HepG2 (cell line): ENCODE measurements around the gene UNC5C. TPM values are rescaled to one million over a fixed set of nuclear protein-coding genes. Genes with fewer than 3 reads are reported as not detected.

Experiments
- ATAC-seq: fragments of 200-7000 bp; cut with Tn5 transposase; 3 replicates; pipeline ENCODE4 v1.9.1; 2020; ENCODE audit warnings: mild to moderate bottlenecking, moderate library complexity
- BruUV-seq: library from RNA; stranded (reverse); fragments of 400-500 nt; replicated peaks from 2 replicates; lab custom pipeline; 2021; lab: Mats Ljungman, UMichigan
- CTCF ChIA-PET: fragments of 300-600 bp; formaldehyde crosslinking; extraction: SDS; loops from one replicate; lab custom pipeline; 2021; ENCODE audit warnings: low total read pairs, inconsistent platforms, low intra/inter-chr PET ratio; lab: Yijun Ruan, JAX
- POLR2A ChIA-PET: fragments of 350-600 bp; sonication (Branson Sonifier 250); formaldehyde crosslinking; loops from one replicate; lab custom pipeline; 2020; ENCODE audit warnings: antibody characterized with exemption, inconsistent platforms; lab: Yijun Ruan, JAX
- DNase-seq: peaks from one replicate; pipeline ENCODE4 v3.0.0-alpha.2; 2015; ENCODE audit warnings: low spot score
- FAIRE-seq: peaks from 3 replicates; lab custom pipeline; 2011; peaks lifted over from hg19 to GRCh38; lab: Jason Lieb, UNC
- H2AFZ ChIP-seq: one replicate; pipeline ENCODE4 v1.6.1; 2011; ENCODE audit warnings: low read length, inconsistent platforms
- H3K27ac ChIP-seq: fragments of 300-600 bp; 3 replicates; pipeline ENCODE4 v1.8.0; 2011; ENCODE audit warnings: mixed run types, mild to moderate bottlenecking, mixed read lengths, low read length, inconsistent platforms; ENCODE audit not compliant: insufficient read depth; ENCODE audit errors: extremely low read length
- H3K27me3 ChIP-seq, 2 experiments: fragments of 200-600 bp in 1 of 2; 2 replicates in 1 of 2; 3 replicates in 1 of 2; pipeline versions ENCODE4 v1.6.0 to v1.8.0; 2011; ENCODE audit warnings: low read length in 2 of 2, mild to moderate bottlenecking in 2 of 2, moderate library complexity in 2 of 2, inconsistent platforms in 1 of 2; ENCODE audit not compliant: insufficient read depth in 2 of 2, control insufficient read depth in 1 of 2
- H3K36me3 ChIP-seq, 2 experiments: fragments of 200-600 bp in 1 of 2; replicated peaks in 1 of 2; 2 replicates in 1 of 2; 3 replicates in 1 of 2; pipeline versions ENCODE4 v1.5.1 to v1.8.0; 2011; ENCODE audit warnings: low read length in 2 of 2, inconsistent platforms in 1 of 2; ENCODE audit not compliant: insufficient read depth in 2 of 2, control insufficient read depth in 1 of 2
- H3K4me1 ChIP-seq: 2 replicates; pipeline ENCODE4 v1.5.1; 2012; ENCODE audit warnings: low read length, inconsistent platforms; ENCODE audit not compliant: insufficient read depth
- H3K4me2 ChIP-seq: 2 replicates; pipeline ENCODE4 v1.6.0; 2011; ENCODE audit warnings: low read depth, low read length, inconsistent platforms
- H3K4me3 ChIP-seq, 3 experiments: fragments of 200-600 bp in 1 of 3; sonication (generic), shearing (Covaris generic) in 1 of 3; replicated peaks in 1 of 3; 2 replicates each; pipeline ENCODE4 v1.5.1; 2011 to 2016; ENCODE audit warnings: low read length in 3 of 3, inconsistent platforms in 2 of 3, low read depth in 2 of 3, mild to moderate bottlenecking in 2 of 3, control low read depth in 1 of 3, mixed read lengths in 1 of 3; ENCODE audit not compliant: insufficient read depth in 1 of 3
- H3K79me2 ChIP-seq: one replicate; pipeline ENCODE4 v1.6.1; 2011; ENCODE audit warnings: low read length, inconsistent platforms; ENCODE audit not compliant: insufficient read depth
- H3K9ac ChIP-seq: 2 replicates; pipeline ENCODE4 v1.6.0; 2011; ENCODE audit warnings: mild to moderate bottlenecking, low read depth, low read length, inconsistent platforms; ENCODE audit not compliant: insufficient read depth
- H3K9me3 ChIP-seq: 2 replicates; pipeline ENCODE4 v1.5.1; 2012; ENCODE audit warnings: mild to moderate bottlenecking, low read length
- H4K20me1 ChIP-seq: 2 replicates; pipeline ENCODE4 v1.6.0; 2011; ENCODE audit warnings: inconsistent platforms, mild to moderate bottlenecking, low read length, moderate library complexity; ENCODE audit not compliant: insufficient read depth
- CTCF ChIP-seq: sonication (generic); formaldehyde crosslinking; IDR thresholded peaks from 2 replicates; pipeline ENCODE4 v1.5.0; 2020; ENCODE audit warnings: mild to moderate bottlenecking, missing genetic modification reagents, moderate library complexity
- HOXD1 ChIP-seq: sonication (generic); formaldehyde crosslinking; IDR thresholded peaks from 2 replicates; pipeline ENCODE4 v1.5.0; 2020; ENCODE audit warnings: missing genetic modification reagents
- KLF16 ChIP-seq, 2 experiments: sonication (generic) in 1 of 2; formaldehyde crosslinking in 1 of 2; IDR thresholded peaks; 2 replicates each; pipeline versions ENCODE4 v1.6.1 to v1.8.0; 2016 to 2023; ENCODE audit warnings: missing genetic modification reagents in 2 of 2, missing compliant biosample characterization in 1 of 2
- MAFK ChIP-seq, 2 experiments: IDR thresholded peaks in 1 of 2; conservative IDR thresholded peaks in 1 of 2; 2 replicates each; pipeline ENCODE4 v1.6.1; 2011; ENCODE audit warnings: improper control_type of control experiment in 2 of 2, low read length in 2 of 2
- NBN ChIP-seq: fragments of 450-650 bp; conservative IDR thresholded peaks from 2 replicates; pipeline ENCODE4 v1.6.1; 2017
- PRDM4 ChIP-seq: sonication (generic); formaldehyde crosslinking; IDR thresholded peaks from 2 replicates; pipeline ENCODE4 v1.9.0; 2021; ENCODE audit warnings: missing genetic modification reagents, borderline replicate concordance
- SP140L ChIP-seq: sonication (generic); formaldehyde crosslinking; IDR thresholded peaks from 2 replicates; pipeline ENCODE4 v1.4.0; 2020; ENCODE audit warnings: missing genetic modification reagents, borderline replicate concordance
- ZNF691 ChIP-seq: sonication (generic); formaldehyde crosslinking; IDR thresholded peaks from 2 replicates; pipeline ENCODE4 v1.4.0; 2020; ENCODE audit warnings: missing genetic modification reagents, low read depth, mild to moderate bottlenecking, borderline replicate concordance
- WGBS: methylation state at CpG from one replicate; pipeline ENCODE4 v1.1.6; 2017; ENCODE audit warnings: low lambda C conversion rate; 5-methylcytosine and 5-hydroxymethylcytosine counted together
- in situ Hi-C: cut with HindIII; loops from 2 replicates; pipeline ENCODE4 v1.10.0; 2017; ENCODE audit warnings: low pct_unique_long_range_greater_than_20kb; ENCODE audit not compliant: extremely low pct_ligation_motif_present
- intact Hi-C: fragments of 100-400 bp; cut with micrococcal nuclease; formaldehyde crosslinking; loops from one replicate; pipeline ENCODE4 v1.10.0; 2022; ENCODE audit not compliant: unreplicated experiment
- polyA plus RNA-seq, 8 experiments: library from polyadenylated mRNA; depleted of rRNA in 3 of 8; stranded (reverse) in 7 of 8; unstranded in 1 of 8; fragments of >200 nt; fragmentation: Illumina TruSeq in 4 of 8; extraction: Trizol in 4 of 8; gene quantifications; 2 replicates each; pipeline versions ENCODE4 v1.2.1 to v1.2.3, GENCODE V29; 2011 to 2016; ENCODE audit warnings: low read depth in 4 of 8, missing spikeins in 1 of 8, mixed read lengths in 1 of 8; ENCODE audit not compliant: insufficient read depth in 1 of 8
- total RNA-seq, 5 experiments: library from RNA; depleted of rRNA; stranded (reverse); fragments of >200 nt; fragmentation: Illumina TruSeq; extraction: Trizol; gene quantifications; 2 replicates each; pipeline ENCODE4 v1.2.3, GENCODE V29; 2016; ENCODE audit warnings: low read depth in 1 of 5

Gene UNC5C
- total and polyA plus RNA-seq, 2 of the 13 experiments (the other 11 are each of a cell fraction or from before 2014, with no cell fraction given): not detected

- no peak for DNase-seq
- intact Hi-C loops (no loop called here), in situ Hi-C loops (no loop called here)
- POLR2A ChIA-PET: no interaction called here
- H3K36me3 ChIP-seq: no peaks in the 10 kb centered on the region
- no peak overlapping the region for H2AFZ ChIP-seq
- H3K9ac ChIP-seq: no peak overlapping the region
- no peaks in the 10 kb centered on the region for H3K27me3 ChIP-seq
- CTCF ChIA-PET: no interaction called here
- ATAC-seq: no peak
- WGBS: 1% methylated on average over 3 of the region's 3 CpGs
- no peak for FAIRE-seq
- H4K20me1 ChIP-seq: no peaks in the 10 kb centered on the region
- no TSS peak for BruUV-seq
- H3K27ac ChIP-seq: no peak overlapping the region
- H3K4me1 ChIP-seq: no peaks in the 10 kb centered on the region
- TF ChIP-seq MAFK (conservative IDR thresholded peaks at IDR 0.05 in 1 of 2, IDR thresholded peaks at IDR 0.05 in 1 of 2; ENCODE audit: low read length in 2 of 2): 0 out of 4 replicates have a peak, but pooled peaks of 1 of the 2 experiments have one; percentile 18
- no peak for TF ChIP-seq KLF16 (CRISPR knock-in tag; IDR thresholded peaks at IDR 0.05)
- no peak for TF ChIP-seq PRDM4
- TF ChIP-seq SP140L: no peak
- TF ChIP-seq ZNF691 (CRISPR knock-in tag): no peak
- TF ChIP-seq HOXD1 (CRISPR knock-in tag): no peak
- no peak for TF ChIP-seq CTCF (CRISPR knock-in tag)
- no peak for TF ChIP-seq NBN
- no peaks in the 10 kb centered on the region for H3K9me3 ChIP-seq
- no peak overlapping the region for H3K4me3 ChIP-seq
- H3K4me2 ChIP-seq: no peak overlapping the region
- H3K79me2 ChIP-seq: no peaks in the 10 kb centered on the region
These were observed 10.8 kb downstream of the UNC5C start for GRCh38 chr4:95537863-95538488.
